ENCODE data around the gene EIF4E2. TPM values are rescaled to one million over a fixed set of nuclear protein-coding genes. Genes with fewer than 3 reads are reported as not detected.

EIF4E2 gene
- polyA plus RNA-seq, 1 experiment = 23.1 TPM

- Histone ChIP-seq H3K36me3 (ENCODE audit: control insufficient read depth, insufficient read depth, low read length) (no peaks in the 10 kb centered on the region), H3K27me3 (ENCODE audit: control insufficient read depth, insufficient read depth, low read length) (peaks cover 30% of the 10 kb centered on the region), H3K4me3 (ENCODE audit: low read depth, low read length) (no peak overlapping the region)
- POLR2A ChIA-PET = no interaction called here
- CTCF ChIA-PET = interaction anchor here (2.4 kb wide), 1 partner anchor 14 kb away, joined by 15 read pairs; no protein-coding TSS in a partner anchor
- no peak for DNase-seq (ENCODE audit: low read depth)
- TF ChIP-seq CTCF (IDR thresholded peaks at IDR 0.05; ENCODE audit: insufficient read depth, low read depth, low read length) = no peak
Measured at GRCh38 chr2:232508251-232508650, 42.2 kb upstream of the EIF4E2 start.

- no peak for DNase-seq (ENCODE audit: low read depth)
- no peak for TF ChIP-seq CTCF (IDR thresholded peaks at IDR 0.05; ENCODE audit: insufficient read depth, low read depth, low read length)
- ChIA-PET CTCF (interaction anchor here (1.4 to 1.7 kb wide), 2 partner anchors 10 to 11 kb away, joined by 5 to 9 read pairs; no protein-coding TSS in a partner anchor), POLR2A (no interaction called here)
- Histone ChIP-seq H3K4me3 (ENCODE audit: low read depth, low read length) (no peak overlapping the region), H3K27me3 (ENCODE audit: control insufficient read depth, insufficient read depth, low read length) (peaks cover 6% of the 10 kb centered on the region), H3K36me3 (ENCODE audit: control insufficient read depth, insufficient read depth, low read length) (no peaks in the 10 kb centered on the region)
Measured at GRCh38 chr2:232511336-232511890, 39.1 kb upstream of the EIF4E2 start.

GRCh38 chr2:232512602-232513001, 37.9 kb upstream of the EIF4E2 start:
- Histone ChIP-seq H3K4me3 (ENCODE audit: low read depth, low read length) (no peak overlapping the region), H3K27me3 (ENCODE audit: control insufficient read depth, insufficient read depth, low read length) (peaks cover 3% of the 10 kb centered on the region), H3K36me3 (ENCODE audit: control insufficient read depth, insufficient read depth, low read length) (no peaks in the 10 kb centered on the region)
- CTCF ChIA-PET = interaction anchor here (1.4 kb wide), 1 partner anchor 9 kb away, joined by 5 read pairs; no protein-coding TSS in a partner anchor
- POLR2A ChIA-PET = no interaction called here
- no peak for DNase-seq (ENCODE audit: low read depth)
- no peak for TF ChIP-seq CTCF (IDR thresholded peaks at IDR 0.05; ENCODE audit: insufficient read depth, low read depth, low read length)

GRCh38 chr2:232513353-232513752, 37.1 kb upstream of the EIF4E2 start:
- POLR2A ChIA-PET = no interaction called here

GRCh38 chr2:232515639-232516038, 34.9 kb upstream of the EIF4E2 start:
- CTCF ChIA-PET = interaction anchor here (1.5 kb wide), 2 partner anchors 14 to 69 kb away, joined by 3 to 4 read pairs; no protein-coding TSS in a partner anchor
- POLR2A ChIA-PET = no interaction called here
- DNase-seq (ENCODE audit: low read depth) = no peak
- Histone ChIP-seq H3K27me3 (ENCODE audit: control insufficient read depth, insufficient read depth, low read length) (peaks cover 6% of the 10 kb centered on the region; the same call in 1 of the 2 replicates), H3K4me3 (ENCODE audit: low read depth, low read length) (no peak overlapping the region), H3K36me3 (ENCODE audit: control insufficient read depth, insufficient read depth, low read length) (no peaks in the 10 kb centered on the region)
- no peak for TF ChIP-seq CTCF (IDR thresholded peaks at IDR 0.05; ENCODE audit: insufficient read depth, low read depth, low read length)

More at GRCh38 chr2:232513353-232513752, 37.1 kb upstream of the EIF4E2 start:
- H3K27me3 ChIP-seq (ENCODE audit: control insufficient read depth, insufficient read depth, low read length) = 0 out of 2 replicates have a peak, but pooled peaks cover 1% of the 10 kb centered on the region
- TF ChIP-seq CTCF (IDR thresholded peaks at IDR 0.05; ENCODE audit: insufficient read depth, low read depth, low read length) = no peak
- DNase-seq (ENCODE audit: low read depth) = no peak
- CTCF ChIA-PET = no interaction called here
- H3K36me3 ChIP-seq (ENCODE audit: control insufficient read depth, insufficient read depth, low read length) = no peaks in the 10 kb centered on the region
- H3K4me3 ChIP-seq (ENCODE audit: low read depth, low read length) = no peak overlapping the region

All from BJ (cell line).